GM21526 (cell line): ENCODE results near the gene CABP7.
"Not testable (repeated sequence)": the region's sequence is repeated elsewhere in the genome, so short reads cannot be mapped to it uniquely, and the experiment has no call there.

Source experiments
- ATAC-seq: cut with Tn5 transposase; IDR thresholded peaks from one replicate; pipeline ENCODE4 v1.9.1; 2021; ENCODE audit warnings: moderate library complexity; ENCODE audit not compliant: unreplicated experiment, low FRiP score

CABP7 gene

GRCh38 chr22:29744902-29745301 lies 25.1 kb downstream of the CABP7 start:
- ATAC-seq, result no peak

GRCh38 chr22:29747832-29748231 lies 28.0 kb downstream of the CABP7 start:
- ATAC-seq, result no peak

- ATAC-seq, result no peak
Observed at GRCh38 chr22:29748248-29748893, 28.6 kb downstream of the CABP7 start.

- no peak for ATAC-seq
Observed at GRCh38 chr22:29750029-29750428, 30.2 kb downstream of the CABP7 start.

GRCh38 chr22:29750559-29751538 lies 31.0 kb downstream of the CABP7 start:
- ATAC-seq, result no peak

- no peak for ATAC-seq
Observed at GRCh38 chr22:29751669-29752068, 31.9 kb downstream of the CABP7 start.

GRCh38 chr22:29753808-29754657 lies 34.2 kb downstream of the CABP7 start:
- ATAC-seq, result no peak

GRCh38 chr22:29754658-29755395 lies 35.0 kb downstream of the CABP7 start:
- not testable (repeated sequence) for ATAC-seq

GRCh38 chr22:29755889-29756288 lies 36.1 kb downstream of the CABP7 start:
- ATAC-seq, result no peak

- ATAC-seq, result no peak
Observed at GRCh38 chr22:29756341-29756740, 36.5 kb downstream of the CABP7 start.

- no peak for ATAC-seq
Observed at GRCh38 chr22:29757096-29757495, 37.3 kb downstream of the CABP7 start.

GRCh38 chr22:29758068-29758622 lies 38.3 kb downstream of the CABP7 start:
- no peak for ATAC-seq

GRCh38 chr22:29758959-29759358 lies 39.2 kb downstream of the CABP7 start:
- ATAC-seq, result no peak

- ATAC-seq, result no peak
Observed at GRCh38 chr22:29762263-29762662, 42.5 kb downstream of the CABP7 start.

GRCh38 chr22:29765905-29766631 lies 46.3 kb downstream of the CABP7 start:
- ATAC-seq, result peak; percentile 23

- peak; percentile 80 for ATAC-seq
Observed at GRCh38 chr22:29766632-29767170, 46.9 kb downstream of the CABP7 start, which contains the start of gene ZMAT5. Gene ZMAT5 (minus strand): TSS chr22:29767007. CDS start chr22:29748544, 18,463 bp downstream.

GRCh38 chr22:29767171-29768051 lies 47.6 kb downstream of the CABP7 start, which contains the start of gene UQCR10:
Gene UQCR10 (plus strand): TSS chr22:29767369. CDS start chr22:29767399, 30 bp downstream.
- ATAC-seq, result peak; percentile 55
